Left renal pelvis (tissue), 4 donors: ENCODE measurements around the gene ITPR1. TPM values are rescaled to one million over a fixed set of nuclear protein-coding genes. Genes with fewer than 3 reads are reported as not detected.
"Not testable (repeated sequence)": the region's sequence is repeated elsewhere in the genome, so short reads cannot be mapped to it uniquely, and the experiment has no call there.

Source experiments
- DNase-seq, 4 donors: peaks; one replicate each; pipeline ENCODE4 v3.0.0-alpha.2; 2013; ENCODE audit warnings: low read depth in 4 of 4, low spot score in 3 of 4
- polyA plus RNA-seq, 4 donors: library from polyadenylated mRNA; unstranded; fragments of 120-200 nt; gene quantifications; one replicate each; pipeline ENCODE4 v1.2.1, GENCODE V29; 2013; ENCODE audit not compliant: insufficient read length in 4 of 4

Gene ITPR1
- polyA plus RNA-seq, 4 donors, result 39.5 to 60.0 (median 57.1) TPM

- DNase-seq, result no peak
Measured at GRCh38 chr3:4588466-4588865, 95.3 kb downstream of the ITPR1 start.

GRCh38 chr3:4589475-4590097 is 96.4 kb downstream of the ITPR1 start:
- DNase-seq, result no peak

DNA sequence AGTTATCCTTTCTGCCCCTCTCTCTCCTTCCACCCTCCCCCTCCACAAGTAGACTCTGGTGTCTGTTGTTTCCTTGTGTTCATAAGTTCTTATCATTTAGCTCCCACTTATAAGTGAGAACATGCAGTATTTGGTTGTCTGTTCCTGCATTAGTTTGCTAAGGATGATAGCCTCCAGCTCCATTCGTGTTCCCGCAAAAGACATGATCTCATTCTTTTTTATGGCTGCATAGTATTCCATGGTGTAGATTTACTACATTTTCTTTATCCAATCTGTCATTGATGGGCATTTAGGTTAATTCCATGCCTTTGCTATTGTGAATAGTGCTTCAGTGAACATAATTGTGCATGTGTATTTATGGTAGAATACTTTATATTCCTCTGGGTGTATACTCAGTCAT is 97.7 kb downstream of the ITPR1 start:
- DNase-seq, result not testable (repeated sequence)

DNA sequence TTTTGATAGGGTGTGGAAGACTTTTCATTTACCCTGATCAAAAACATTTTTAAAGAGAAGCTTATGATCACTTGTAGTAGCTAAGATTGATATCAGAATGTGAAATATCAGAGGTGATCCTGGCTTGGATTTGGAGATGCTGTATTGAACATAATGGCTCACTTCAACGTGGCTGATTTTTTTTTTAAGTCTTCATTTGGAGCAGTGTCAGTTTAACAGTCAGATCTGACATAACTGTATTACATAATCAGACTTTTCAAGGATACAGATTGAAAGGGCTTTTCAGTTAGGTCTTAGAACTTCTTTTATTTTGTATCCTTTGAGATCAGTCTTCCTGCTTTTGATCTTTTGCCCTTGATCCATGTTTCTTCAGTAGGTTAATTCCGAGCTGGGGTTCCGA is 98.5 kb downstream of the ITPR1 start:
- DNase-seq, result no peak

DNA sequence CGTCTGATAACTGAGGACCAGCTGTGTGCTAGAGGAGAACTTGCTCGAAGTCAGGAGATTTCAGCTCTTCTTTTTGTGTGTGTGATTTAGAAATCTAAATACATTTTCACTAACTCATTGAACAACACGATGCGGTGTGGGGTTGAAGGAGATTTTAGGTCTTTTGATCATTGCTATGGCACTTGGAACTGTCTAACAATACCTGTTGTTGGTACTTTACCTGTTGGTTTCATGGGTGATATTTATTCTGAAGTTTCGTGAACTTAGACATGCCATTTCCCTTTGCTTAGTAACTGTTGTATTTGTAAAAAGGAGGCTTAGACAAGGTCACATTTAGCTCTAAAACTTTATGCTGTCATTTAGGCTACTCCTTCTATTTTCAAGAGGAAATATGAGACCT is 99.9 kb downstream of the ITPR1 start:
- no peak for DNase-seq

- DNase-seq, result no peak
Measured at GRCh38 chr3:4595710-4596113, 102.6 kb downstream of the ITPR1 start.

GRCh38 chr3:4596612-4597011 is 103.5 kb downstream of the ITPR1 start:
- DNase-seq, result peak in 1 of 4 donors; percentile 69

DNA sequence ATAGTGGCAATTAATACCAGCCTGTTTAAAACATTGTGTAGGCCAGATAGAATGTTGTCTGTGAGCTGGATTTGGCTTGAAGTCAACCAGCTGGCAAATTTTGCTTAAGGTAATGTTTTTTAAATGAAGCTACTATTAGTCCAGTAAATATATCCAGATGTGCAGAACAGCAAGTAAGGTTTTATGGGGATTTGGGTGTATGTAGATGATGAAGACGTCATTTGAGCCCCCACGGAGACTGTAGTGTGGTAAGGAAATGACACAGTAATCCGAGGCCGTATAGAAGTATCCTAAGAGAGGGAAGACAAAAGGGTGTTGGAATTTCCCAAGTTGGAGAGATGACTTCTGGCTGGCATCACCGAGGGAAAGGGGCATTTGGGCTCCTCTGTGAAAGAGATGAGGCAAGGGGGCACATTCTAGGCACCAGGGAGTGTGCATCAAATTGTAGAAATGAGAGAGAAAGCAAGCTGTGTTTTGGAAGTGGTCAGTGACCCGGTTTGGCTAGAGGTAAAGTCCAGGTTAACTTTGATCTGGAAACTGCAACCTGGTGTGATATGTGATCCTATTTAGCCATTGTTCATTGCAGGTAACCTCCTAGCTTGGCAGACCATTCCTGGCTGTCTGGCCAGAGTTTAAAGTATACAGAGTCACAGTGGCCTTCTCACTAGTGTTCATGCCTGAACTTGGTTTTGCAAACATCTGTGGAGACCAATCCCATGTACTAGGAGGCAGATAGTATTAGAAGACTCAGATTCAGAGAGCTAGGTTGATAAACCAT is 104.2 kb downstream of the ITPR1 start:
- no peak for DNase-seq

- DNase-seq, result not testable (repeated sequence)
Measured at GRCh38 chr3:4598232-4598631, 105.1 kb downstream of the ITPR1 start.

DNA sequence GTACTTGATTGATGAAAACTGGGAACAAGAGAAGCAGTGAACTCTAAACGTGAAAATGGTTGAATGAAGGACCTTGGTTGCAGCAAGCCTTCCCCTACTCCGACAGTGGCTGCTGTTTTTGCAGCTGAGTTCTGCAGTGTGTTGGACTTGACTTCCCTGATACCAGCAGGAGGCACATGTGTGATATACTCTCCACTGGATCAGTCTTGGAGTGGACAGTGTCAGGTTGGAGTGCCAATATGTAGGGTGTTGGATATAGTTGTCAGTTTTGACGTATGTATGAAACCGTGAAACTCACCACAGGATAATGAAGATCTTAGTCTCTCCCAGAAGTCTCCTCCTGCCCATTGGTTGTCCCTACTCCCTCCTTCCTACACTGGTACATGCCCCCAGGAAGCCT is 106.5 kb downstream of the ITPR1 start:
- DNase-seq, result no peak

- DNase-seq, result no peak
Measured at GRCh38 chr3:4600493-4600892, 107.3 kb downstream of the ITPR1 start.

- DNase-seq, result no peak
Measured at GRCh38 chr3:4601892-4602291, 108.7 kb downstream of the ITPR1 start.

DNA sequence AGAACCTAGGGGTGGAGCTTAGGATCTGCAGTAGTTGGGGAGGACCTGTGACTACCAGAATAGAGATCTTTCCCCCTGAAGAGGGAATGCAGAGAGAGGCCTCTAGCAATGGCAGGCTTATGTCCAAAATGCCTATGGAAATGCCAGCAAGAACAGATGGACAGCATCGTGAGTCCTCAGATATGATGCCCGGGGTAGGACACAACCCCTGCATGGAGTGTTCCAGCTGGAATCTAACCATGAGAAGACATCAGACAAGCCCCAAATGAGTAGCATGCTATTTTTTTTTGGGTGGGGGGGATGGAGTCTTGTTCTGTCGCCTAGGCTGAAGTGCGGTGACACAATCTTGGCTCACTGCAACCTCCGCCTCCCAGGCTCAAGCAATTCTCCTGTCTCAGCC is 111.5 kb downstream of the ITPR1 start:
- DNase-seq, result no peak

- DNase-seq, result no peak
Measured at GRCh38 chr3:4606911-4607310, 113.8 kb downstream of the ITPR1 start.

- no peak for DNase-seq
Measured at GRCh38 chr3:4613366-4613765, 120.2 kb downstream of the ITPR1 start.

DNA sequence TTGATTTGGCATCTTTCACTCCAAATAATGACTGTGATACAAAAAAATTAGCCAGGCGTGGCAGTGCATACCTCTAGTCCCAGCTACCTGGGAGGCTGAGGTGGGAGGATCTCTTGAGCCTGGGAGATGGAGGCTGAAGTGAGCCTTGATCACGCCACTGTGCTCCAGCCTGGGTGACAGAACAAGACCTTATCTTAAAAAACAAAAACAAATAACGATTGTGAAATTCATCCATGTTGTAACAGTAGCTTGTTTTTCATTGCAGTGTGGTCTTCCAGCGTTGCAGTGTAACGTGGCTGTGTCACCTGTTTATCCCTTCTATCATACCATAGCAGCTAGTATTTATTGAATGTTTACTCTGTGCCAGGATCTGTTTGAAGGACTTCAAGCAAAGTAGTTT is 120.9 kb downstream of the ITPR1 start:
- DNase-seq, result no peak

DNA sequence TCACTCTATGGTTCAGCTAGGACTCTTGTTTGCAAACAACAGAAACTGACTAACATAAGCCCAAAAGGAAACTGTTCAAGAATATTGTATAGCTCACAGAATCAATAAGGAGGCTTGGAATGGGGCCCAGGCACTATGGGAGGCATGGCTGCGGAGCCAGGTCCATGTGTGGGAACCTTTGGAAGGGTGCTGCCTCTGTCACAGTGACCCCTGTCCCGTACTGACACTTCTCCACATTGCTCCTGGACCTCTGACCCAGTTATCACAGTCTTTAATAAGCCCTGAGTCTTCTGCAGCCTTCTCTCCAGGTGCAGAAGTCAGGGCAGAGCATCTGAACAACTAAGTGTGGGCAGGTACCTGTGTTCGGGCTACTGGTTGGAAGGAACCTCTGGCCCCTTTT is 121.8 kb downstream of the ITPR1 start:
- DNase-seq, result no peak

DNA sequence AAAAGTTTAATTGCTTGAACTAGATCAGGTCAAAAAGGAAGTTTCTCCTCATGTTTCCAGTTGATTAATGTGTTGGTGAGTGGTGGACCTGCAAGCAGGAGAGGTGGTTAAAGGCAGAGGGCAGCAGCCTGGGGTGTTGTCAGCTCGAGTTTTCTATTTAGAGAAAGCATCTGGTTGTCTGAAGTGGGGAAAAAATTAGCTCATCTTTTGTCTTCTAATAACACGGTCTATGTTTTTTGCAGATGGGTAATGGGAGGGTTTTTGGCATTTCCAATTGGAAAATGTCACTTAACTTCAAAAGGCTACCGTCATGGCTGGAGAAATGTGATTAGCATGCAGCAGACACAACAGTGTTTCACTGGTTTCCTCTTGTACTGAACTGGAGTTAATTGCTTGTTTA is 122.6 kb downstream of the ITPR1 start:
- DNase-seq, result no peak

GRCh38 chr3:4623421-4623999 is 130.4 kb downstream of the ITPR1 start:
- no peak for DNase-seq

GRCh38 chr3:4627651-4628375 is 134.7 kb downstream of the ITPR1 start:
- DNase-seq, result no peak
